ENCODE data around the gene TACC2.

The TACC2 gene

DNA sequence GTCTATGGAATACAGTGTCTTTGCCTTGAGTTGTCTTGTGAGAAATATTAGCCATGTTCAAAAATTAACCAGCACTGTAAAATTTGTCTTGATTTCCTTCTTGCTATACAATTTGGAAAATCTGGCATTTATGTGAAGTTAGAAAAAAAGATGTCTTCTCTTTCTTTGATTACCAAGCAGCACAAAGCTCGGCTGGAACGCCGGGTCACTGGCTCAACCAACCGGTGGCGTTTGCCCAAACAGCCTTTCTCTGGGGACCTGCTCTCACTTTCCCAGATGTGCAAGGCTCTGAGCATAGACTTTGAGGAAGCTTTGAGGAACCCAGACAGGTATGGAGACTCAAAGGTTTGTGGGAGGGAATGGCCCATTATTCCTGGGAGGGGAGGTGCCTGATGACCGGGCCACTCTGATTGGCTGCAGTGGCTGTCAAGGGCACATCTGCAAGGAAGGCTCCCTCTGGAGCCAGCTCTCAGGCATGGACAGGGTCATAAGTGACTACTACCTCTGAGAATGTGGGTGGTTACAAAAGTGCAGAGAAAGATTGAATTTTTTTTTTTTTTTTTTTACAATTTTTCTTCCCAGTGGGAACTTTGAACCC, 287.7 kb downstream of the TACC2 start:
- DNase-seq (ENCODE audit: low read depth): peak; percentile 38

- no peak for DNase-seq (ENCODE audit: low read depth)
Measured at GRCh38 chr10:122277526-122278136, 288.7 kb downstream of the TACC2 start.

DNA sequence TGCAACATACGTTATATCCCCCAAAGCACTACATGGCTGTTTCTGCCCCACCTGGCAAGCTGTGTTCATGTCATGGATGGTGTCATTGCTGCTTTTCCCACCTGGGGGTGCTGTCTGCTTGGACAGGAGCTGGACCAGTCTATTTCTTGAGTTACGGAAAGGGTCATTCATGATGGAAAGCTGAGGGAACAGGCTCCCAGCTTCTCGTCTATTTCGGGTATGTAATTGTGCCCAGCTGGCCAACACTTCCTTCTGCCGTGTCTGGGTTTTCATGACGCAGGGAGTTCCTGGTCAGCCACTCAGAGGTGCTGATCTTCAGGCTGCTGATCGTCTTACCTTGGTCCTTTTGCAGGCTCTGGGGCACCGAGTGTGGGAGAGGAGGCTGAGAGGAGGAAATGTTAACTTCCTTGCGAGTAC, 290.8 kb downstream of the TACC2 start:
- no peak for DNase-seq (ENCODE audit: low read depth)

DNA sequence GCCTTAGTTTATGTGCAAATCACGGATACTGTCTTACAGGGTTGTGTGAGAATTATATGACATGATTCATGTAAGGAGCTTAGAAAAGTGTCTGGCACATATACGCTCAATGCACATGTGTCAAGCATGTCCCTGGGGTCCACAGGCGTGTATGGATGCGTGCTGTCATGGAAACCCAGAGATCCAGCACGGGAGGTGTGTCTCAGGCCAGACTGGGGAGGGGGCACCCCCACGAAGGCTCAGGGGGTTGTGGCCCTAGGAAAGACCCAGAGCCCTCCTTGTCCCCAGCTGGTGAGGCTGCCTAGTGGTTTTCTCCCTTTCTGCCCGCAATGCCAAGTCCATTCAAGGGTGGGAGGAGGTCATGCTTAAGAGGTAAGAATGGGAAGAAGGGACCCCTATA, 291.2 kb downstream of the TACC2 start:
- no peak for DNase-seq (ENCODE audit: low read depth)

GRCh38 chr10:122281018-122281626, 292.2 kb downstream of the TACC2 start:
- DNase-seq (ENCODE audit: low read depth): no peak

DNA sequence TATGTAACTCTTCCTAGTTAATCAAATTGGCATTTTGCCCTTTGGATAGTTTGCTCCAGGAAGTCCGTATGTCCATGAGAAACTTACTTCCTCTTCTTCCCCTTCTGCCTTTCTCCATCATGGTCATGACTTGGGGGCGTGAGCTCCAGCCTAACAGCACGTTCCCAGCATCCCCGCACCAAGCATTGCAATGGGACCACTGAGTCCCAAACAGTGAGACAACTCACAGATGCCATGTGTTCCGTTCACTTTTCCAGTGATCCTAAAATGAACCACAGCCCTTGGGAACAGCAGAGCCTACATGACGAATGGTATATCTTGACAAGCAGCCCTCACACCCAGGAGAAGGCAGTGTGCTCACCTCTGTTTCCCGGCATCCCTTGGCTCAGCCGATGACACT, 292.8 kb downstream of the TACC2 start:
- DNase-seq (ENCODE audit: low read depth): no peak

- DNase-seq (ENCODE audit: low read depth): no peak
Measured at GRCh38 chr10:122282253-122282671, 293.3 kb downstream of the TACC2 start.

DNA sequence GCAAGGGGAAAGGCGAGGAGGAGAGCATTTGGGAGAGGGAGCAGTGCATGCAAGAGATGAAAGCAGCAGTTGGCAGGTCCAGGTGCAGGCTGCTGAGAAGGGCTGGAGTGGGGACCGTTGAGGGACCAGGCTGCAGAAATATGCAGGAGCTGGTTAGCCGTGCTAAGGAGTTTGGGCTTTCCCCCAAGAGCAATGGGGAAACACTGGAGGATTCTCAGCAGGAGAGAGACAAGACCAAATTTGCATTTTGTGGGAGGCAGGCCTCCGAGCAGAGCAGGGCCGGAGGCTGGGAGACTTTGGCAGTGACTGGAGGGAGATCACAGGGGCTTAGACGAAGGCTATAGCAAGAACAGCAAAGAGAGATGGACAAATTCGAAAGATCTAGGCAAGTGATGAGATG, 293.9 kb downstream of the TACC2 start:
- DNase-seq (ENCODE audit: low read depth): no peak

DNA sequence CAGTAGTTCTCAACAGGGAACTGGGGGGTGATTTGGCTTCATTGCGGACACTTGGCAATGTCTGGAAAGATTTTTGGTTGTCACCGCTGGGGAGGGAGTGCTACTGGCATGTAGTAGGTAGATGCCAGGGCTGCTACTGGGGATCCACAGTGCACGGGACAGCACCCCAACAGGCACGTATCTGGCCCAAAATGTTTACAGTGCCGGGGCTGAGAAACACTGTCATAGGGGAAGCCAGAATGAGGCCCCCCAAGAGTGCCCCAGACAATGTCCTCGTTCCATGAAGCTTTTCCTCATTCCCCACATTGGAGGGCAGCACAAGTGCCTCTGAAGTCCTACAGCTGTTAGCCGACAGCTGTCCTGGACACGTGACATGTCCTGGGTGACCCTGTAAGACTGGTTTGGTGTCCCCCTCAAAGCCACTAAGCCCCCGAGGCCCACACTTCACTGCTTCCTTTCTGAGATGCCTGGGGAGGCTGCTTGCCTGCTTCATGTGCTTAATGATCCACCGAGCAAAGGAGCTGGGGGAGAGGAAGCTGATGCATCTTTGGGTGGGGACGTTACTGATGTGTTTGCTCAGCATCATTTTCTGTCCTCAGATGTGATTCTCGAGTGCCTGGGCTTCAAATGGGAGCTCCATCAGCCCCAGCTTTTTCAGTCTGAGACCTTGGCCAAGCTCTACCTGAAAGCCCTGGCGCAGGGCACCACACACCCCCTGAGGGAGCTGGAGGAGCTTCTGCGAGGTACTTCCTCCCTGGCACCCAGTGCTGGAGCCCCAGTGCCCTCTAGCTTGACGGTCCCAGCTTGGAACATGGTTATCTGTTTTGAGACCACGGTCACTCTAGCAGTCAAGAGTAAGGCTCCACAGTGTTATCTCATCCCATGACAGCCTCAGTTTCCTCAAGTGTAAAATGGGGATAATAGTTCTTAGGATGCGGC, 296.8 kb downstream of the TACC2 start:
- no peak for DNase-seq (ENCODE audit: low read depth)

DNA sequence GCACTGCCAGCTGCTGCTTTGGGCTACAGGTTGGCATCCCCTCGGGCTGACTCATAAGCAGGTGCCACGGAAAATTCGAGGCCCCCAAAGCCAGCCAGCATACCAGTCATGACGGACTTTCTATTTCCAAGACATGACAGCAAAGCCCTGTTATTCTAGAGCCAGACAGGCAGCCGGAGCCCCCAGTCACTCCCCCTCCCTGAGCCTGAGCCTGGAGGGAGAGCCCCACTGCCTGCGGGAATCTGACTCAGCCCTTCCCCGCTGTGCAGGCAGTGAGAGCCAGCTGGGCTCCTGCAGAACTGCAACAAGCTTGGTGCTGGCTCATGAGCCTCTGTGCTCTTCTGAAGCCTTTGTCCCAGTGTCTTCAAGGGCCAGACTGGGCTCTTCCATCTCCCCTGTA, 297.9 kb downstream of the TACC2 start:
- DNase-seq (ENCODE audit: low read depth): peak; percentile 54

- no peak for DNase-seq (ENCODE audit: low read depth)
Measured at GRCh38 chr10:122287570-122287969, 298.6 kb downstream of the TACC2 start.

GRCh38 chr10:122288262-122288661, 299.3 kb downstream of the TACC2 start:
- DNase-seq (ENCODE audit: low read depth): no peak

DNA sequence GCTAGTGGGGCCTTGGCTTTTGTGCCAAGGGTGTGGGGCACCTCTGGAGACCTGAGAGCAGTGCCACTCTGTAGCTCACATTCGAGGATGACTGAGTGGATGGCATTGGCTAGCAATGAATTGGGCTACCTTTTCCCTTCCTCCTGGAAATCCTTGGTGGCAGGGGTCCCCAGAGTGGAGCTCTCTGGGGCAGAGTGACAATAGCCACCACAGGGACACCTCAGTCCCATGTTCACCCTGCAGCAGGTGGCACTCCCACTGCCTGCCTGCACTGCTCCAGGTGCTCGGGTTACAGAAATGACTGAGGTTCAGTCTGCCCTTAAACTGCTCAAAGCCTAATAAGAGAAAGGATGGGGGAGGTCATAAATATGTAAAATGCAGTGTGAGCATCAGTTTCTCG, 300.0 kb downstream of the TACC2 start:
- DNase-seq (ENCODE audit: low read depth): no peak

DNA sequence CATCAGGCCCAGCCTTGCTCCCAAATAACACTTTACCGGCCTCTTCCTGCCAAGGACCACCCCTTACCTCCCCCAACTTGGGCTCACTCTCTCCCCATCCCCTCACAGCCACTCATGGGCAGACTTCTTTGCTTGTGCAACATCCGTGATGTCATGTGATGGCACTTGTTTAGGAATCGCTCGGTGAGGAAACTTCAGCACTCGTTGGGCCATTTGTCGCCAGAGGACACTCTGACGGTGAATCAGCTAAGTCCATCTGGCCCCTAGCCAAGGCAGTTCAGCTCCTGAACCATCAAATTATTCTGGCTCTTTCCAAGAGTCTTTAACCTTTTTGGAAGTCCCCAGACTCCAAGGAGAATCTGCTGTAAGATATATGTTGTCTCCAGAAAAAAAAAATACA, 301.4 kb downstream of the TACC2 start:
- no peak for DNase-seq (ENCODE audit: low read depth)

- DNase-seq (ENCODE audit: low read depth): no peak
Measured at GRCh38 chr10:122290833-122291532, 302.0 kb downstream of the TACC2 start.

DNA sequence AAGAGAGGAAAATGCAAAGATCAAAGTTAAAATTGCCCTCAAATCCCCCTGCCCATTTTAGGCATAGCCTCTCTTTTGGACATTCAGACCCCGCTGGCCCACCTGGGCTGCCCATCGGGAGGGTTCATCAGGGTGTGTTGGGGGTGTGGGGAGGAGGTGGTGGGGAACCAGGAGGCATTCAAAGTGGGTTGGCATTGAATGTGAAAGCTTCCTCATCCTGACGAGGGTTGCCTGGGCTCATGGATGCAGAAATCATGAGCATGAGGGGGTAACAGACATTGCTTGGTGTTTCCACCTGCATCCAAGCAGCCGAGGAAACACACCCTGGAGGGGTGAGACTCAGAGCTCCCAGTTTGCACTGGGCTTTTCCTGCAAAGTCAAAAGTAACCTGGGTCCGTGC, 302.8 kb downstream of the TACC2 start:
- no peak for DNase-seq (ENCODE audit: low read depth)

- DNase-seq (ENCODE audit: low read depth): no peak
Measured at GRCh38 chr10:122292376-122292775, 303.4 kb downstream of the TACC2 start.

- DNase-seq (ENCODE audit: low read depth): no peak
Measured at GRCh38 chr10:122293156-122293960, 304.4 kb downstream of the TACC2 start.

DNA sequence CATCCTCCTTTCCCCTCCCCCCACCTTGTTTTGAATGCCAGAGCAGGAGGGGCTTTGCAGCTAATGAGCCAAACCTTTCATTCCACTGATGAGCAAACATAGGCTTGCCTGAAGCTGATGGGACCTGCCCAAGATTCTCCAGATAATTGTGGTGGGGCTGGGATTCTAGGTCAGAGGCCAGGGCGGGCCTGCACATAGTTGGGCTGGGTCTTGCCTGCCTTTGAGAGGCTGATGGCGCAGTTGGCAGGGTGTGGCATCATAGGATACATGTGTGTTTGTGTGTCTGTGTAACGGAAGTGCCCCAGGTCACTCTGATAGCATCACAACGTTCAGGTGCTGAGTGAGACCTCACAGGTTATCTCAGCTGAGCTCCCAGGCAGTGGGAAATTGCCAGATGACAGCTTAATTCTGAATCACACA, 305.0 kb downstream of the TACC2 start:
- no peak for DNase-seq (ENCODE audit: low read depth)

- no peak for DNase-seq (ENCODE audit: low read depth)
Measured at GRCh38 chr10:122294511-122295450, 305.8 kb downstream of the TACC2 start.
